HG03575 (cell line): ENCODE measurements around the gene NDST4.
"Not testable (repeated sequence)": the region's sequence is repeated elsewhere in the genome, so short reads cannot be mapped to it uniquely, and the experiment has no call there.

Source experiments
- ATAC-seq: cut with Tn5 transposase; IDR thresholded peaks from one replicate; pipeline ENCODE4 v1.9.1; 2021; ENCODE audit not compliant: unreplicated experiment, insufficient number of reproducible peaks, low FRiP score; ENCODE audit errors: extremely low read depth

The NDST4 gene

GRCh38 chr4:115082633-115083032 lies 30.8 kb downstream of the NDST4 start:
- ATAC-seq = no peak

- ATAC-seq = no peak
These were observed 36.7 kb downstream of the NDST4 start for GRCh38 chr4:115076691-115077090.

GRCh38 chr4:115058533-115058932 lies 54.9 kb downstream of the NDST4 start:
- ATAC-seq = no peak

GRCh38 chr4:115054836-115055235 lies 58.6 kb downstream of the NDST4 start:
- ATAC-seq = no peak

- no peak for ATAC-seq
These were observed 60.1 kb downstream of the NDST4 start for GRCh38 chr4:115053313-115053712.

GRCh38 chr4:115042496-115042895 lies 70.9 kb downstream of the NDST4 start:
- no peak for ATAC-seq

- ATAC-seq = no peak
These were observed 83.1 kb downstream of the NDST4 start for GRCh38 chr4:115030281-115030680.

- ATAC-seq = no peak
These were observed 84.6 kb downstream of the NDST4 start for GRCh38 chr4:115028682-115029410.

GRCh38 chr4:114999880-115000279 lies 113.5 kb downstream of the NDST4 start:
- ATAC-seq = no peak

- no peak for ATAC-seq
These were observed 115.1 kb downstream of the NDST4 start for GRCh38 chr4:114998316-114998715.

GRCh38 chr4:114997576-114998247 lies 115.7 kb downstream of the NDST4 start:
- ATAC-seq = no peak

- ATAC-seq = no peak
These were observed 127.3 kb downstream of the NDST4 start for GRCh38 chr4:114986133-114986532.

GRCh38 chr4:114980932-114981708 lies 132.3 kb downstream of the NDST4 start:
- ATAC-seq = no peak

GRCh38 chr4:114980399-114980798 lies 133.0 kb downstream of the NDST4 start:
- ATAC-seq = not testable (repeated sequence)

- ATAC-seq = no peak
These were observed 136.5 kb downstream of the NDST4 start for GRCh38 chr4:114976901-114977300.

- no peak for ATAC-seq
These were observed 149.4 kb downstream of the NDST4 start for GRCh38 chr4:114964026-114964425.

GRCh38 chr4:114945616-114946015 lies 167.8 kb downstream of the NDST4 start:
- ATAC-seq = no peak

- ATAC-seq = no peak
These were observed 171.9 kb downstream of the NDST4 start for GRCh38 chr4:114941503-114941902.

- ATAC-seq = no peak
These were observed 185.5 kb downstream of the NDST4 start for GRCh38 chr4:114927881-114928280.

GRCh38 chr4:114926583-114926982 lies 186.8 kb downstream of the NDST4 start:
- ATAC-seq = no peak
